CD14-positive monocyte (primary cell): Measurements from ENCODE around the gene SLC31A1. TPM values are rescaled to one million over a fixed set of nuclear protein-coding genes. Genes with fewer than 3 reads are reported as not detected.

Experiments used
- DNase-seq, 3 donors: peaks; one replicate each; pipeline ENCODE4 v3.0.0-alpha.2; 2011 to 2022
- H2AFZ ChIP-seq: 2 replicates; pipeline ENCODE4 v1.6.0; 2012; ENCODE audit warnings: mild to moderate bottlenecking, low read depth, low read length, inconsistent platforms; ENCODE audit not compliant: insufficient read depth, poor library complexity, severe bottlenecking
- H3K27ac ChIP-seq, 2 donors: 1 replicate in 1 of 2; 2 replicates in 1 of 2; pipeline ENCODE4 v1.5.1; 2012 to 2013; ENCODE audit warnings: low read length in 2 of 2, control low read depth in 1 of 2, inconsistent platforms in 1 of 2, low read depth in 1 of 2, mild to moderate bottlenecking in 1 of 2
- H3K27me3 ChIP-seq, 2 donors: one replicate each; pipeline versions ENCODE4 v1.6.0 to v1.6.1; 2011 to 2013; ENCODE audit warnings: low read length in 2 of 2; ENCODE audit not compliant: control insufficient read depth in 2 of 2, insufficient read depth in 2 of 2
- H3K36me3 ChIP-seq, 2 donors: replicated peaks in 1 of 2; 1 replicate in 1 of 2; 2 replicates in 1 of 2; pipeline versions ENCODE4 v1.5.1 to v1.6.1; 2012 to 2013; ENCODE audit warnings: low read length in 2 of 2, control low read depth in 1 of 2, inconsistent platforms in 1 of 2, mild to moderate bottlenecking in 1 of 2; ENCODE audit not compliant: insufficient read depth in 2 of 2, control insufficient read depth in 1 of 2
- H3K4me1 ChIP-seq, 2 donors: 1 replicate in 1 of 2; 2 replicates in 1 of 2; pipeline versions ENCODE4 v1.5.1 to v1.6.1; 2012 to 2013; ENCODE audit warnings: low read length in 2 of 2, control low read depth in 1 of 2, inconsistent platforms in 1 of 2, mild to moderate bottlenecking in 1 of 2, moderate library complexity in 1 of 2; ENCODE audit not compliant: insufficient read depth in 2 of 2, control insufficient read depth in 1 of 2
- H3K4me2 ChIP-seq: replicated peaks from 2 replicates; pipeline ENCODE3; 2012; ENCODE audit warnings: low read length, moderate library complexity, mild to moderate bottlenecking; ENCODE audit not compliant: poor library complexity, severe bottlenecking; ENCODE audit errors: extremely low read depth
- H3K4me3 ChIP-seq, 3 experiments: fragments of 200-600 bp in 1 of 3; sonication (generic) in 1 of 3; replicated peaks in 1 of 3; 1 replicate in 2 of 3; 2 replicates in 1 of 3; pipeline ENCODE4 v1.5.1; 2011 to 2013; ENCODE audit warnings: low read length in 3 of 3, mild to moderate bottlenecking in 3 of 3, control low read depth in 2 of 3, low read depth in 2 of 3, inconsistent platforms in 1 of 3, moderate library complexity in 1 of 3
- H3K79me2 ChIP-seq: 2 replicates; pipeline ENCODE4 v1.6.0; 2012; ENCODE audit warnings: mild to moderate bottlenecking, control low read depth, inconsistent platforms, low read length, moderate library complexity; ENCODE audit not compliant: insufficient read depth
- H3K9ac ChIP-seq: 2 replicates; pipeline ENCODE4 v1.6.0; 2017; ENCODE audit warnings: low read length, mild to moderate bottlenecking; ENCODE audit not compliant: insufficient read depth, poor library complexity, severe bottlenecking
- H3K9me3 ChIP-seq, 2 donors: replicated peaks in 1 of 2; 1 replicate in 1 of 2; 2 replicates in 1 of 2; pipeline versions ENCODE4 v1.5.1 to v1.6.1; 2012 to 2013; ENCODE audit warnings: low read length in 2 of 2, control low read depth in 1 of 2; ENCODE audit not compliant: control insufficient read depth in 1 of 2, insufficient read depth in 1 of 2
- H4K20me1 ChIP-seq: 2 replicates; pipeline ENCODE4 v1.6.0; 2012; ENCODE audit warnings: mild to moderate bottlenecking, low read length, control low read depth, moderate library complexity; ENCODE audit not compliant: insufficient read depth
- H3K27ac Mint-ChIP-seq, 7 donors: one replicate each; pipeline ENCODE4 v1.8.0; 2020; ENCODE audit warnings: mild to moderate bottlenecking in 7 of 7, mixed read lengths in 7 of 7, moderate library complexity in 6 of 7, inconsistent platforms in 2 of 7
- H3K27me3 Mint-ChIP-seq, 3 donors: one replicate each; pipeline ENCODE4 v1.8.0; 2021 to 2022; ENCODE audit warnings: low read depth in 3 of 3, mild to moderate bottlenecking in 3 of 3, mixed read lengths in 3 of 3, moderate library complexity in 3 of 3, inconsistent platforms in 1 of 3
- H3K36me3 Mint-ChIP-seq, 2 donors: one replicate each; pipeline ENCODE4 v1.8.0; 2020; ENCODE audit warnings: mixed read lengths in 2 of 2, inconsistent platforms in 1 of 2, mild to moderate bottlenecking in 1 of 2
- H3K4me1 Mint-ChIP-seq: one replicate; pipeline ENCODE4 v1.8.0; 2020; ENCODE audit warnings: mild to moderate bottlenecking, mixed read lengths
- H3K4me3 Mint-ChIP-seq, 2 donors: one replicate each; pipeline ENCODE4 v1.8.0; 2020; ENCODE audit warnings: mild to moderate bottlenecking in 2 of 2, mixed read lengths in 2 of 2, moderate library complexity in 1 of 2
- H3K9me3 Mint-ChIP-seq, 7 donors: one replicate each; pipeline ENCODE4 v1.8.0; 2020 to 2022; ENCODE audit warnings: mixed read lengths in 7 of 7, mild to moderate bottlenecking in 6 of 7, moderate library complexity in 6 of 7, inconsistent platforms in 2 of 7
- WGBS: methylation state at CpG from one replicate; pipeline ENCODE4 v1.1.5; 2013; ENCODE audit warnings: missing lambda C conversion rate; ENCODE audit not compliant: insufficient coverage; 5-methylcytosine and 5-hydroxymethylcytosine counted together
- intact Hi-C, 2 donors: fragments of 100-400 bp; cut with micrococcal nuclease; formaldehyde crosslinking; loops; one replicate each; pipeline versions ENCODE4 v1.15.0 to v1.15.1; 2023
- polyA plus RNA-seq, 3 donors: library from polyadenylated mRNA; depleted of rRNA in 1 of 3; unstranded in 2 of 3; stranded (reverse) in 1 of 3; fragments of 300-500 nt in 2 of 3; fragments of >200 nt in 1 of 3; fragmentation: Illumina TruSeq in 2 of 3; gene quantifications; 1 replicate in 2 of 3; 2 replicates in 1 of 3; pipeline ENCODE4 v1.2.3, GENCODE V29; 2012 to 2021
- TF ChIP-seq, protein P1 (sequence below): fragments of 200-600 bp; IDR thresholded peaks from one replicate; pipeline ENCODE4 v1.8.0; 2022; ENCODE audit warnings: antibody characterized with exemption, mild to moderate bottlenecking

The SLC31A1 gene
- polyA plus RNA-seq, 3 donors: 20.4 to 49.0 (median 38.8) TPM

DNA sequence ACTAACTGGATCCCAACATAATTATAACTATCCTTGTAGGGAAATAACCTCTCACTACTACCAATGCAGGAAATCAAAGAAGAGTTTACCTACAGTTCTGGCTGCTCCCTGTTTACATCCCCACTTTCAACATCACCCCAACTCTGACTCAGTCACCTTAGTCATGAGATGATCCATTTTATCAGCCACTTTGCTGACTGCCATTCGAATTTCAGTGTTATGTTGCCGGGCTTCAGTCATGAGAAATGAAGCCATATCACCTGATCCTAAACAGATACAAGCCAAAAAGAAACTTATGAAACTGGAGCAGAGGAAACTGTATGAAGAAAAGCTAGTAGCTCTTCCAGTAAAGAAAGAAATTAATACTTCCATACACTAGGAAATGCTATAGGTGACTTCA, 36.8 kb upstream of the SLC31A1 start:
- Histone ChIP-seq H3K4me2 (no peak overlapping the region), H4K20me1 (peaks cover 30% of the 10 kb centered on the region), H3K9me3 (no peaks in the 10 kb centered on the region), H3K4me1 (peaks cover 30 to 39% of the 10 kb centered on the region in 2 donors), H3K79me2 (peaks cover 69% of the 10 kb centered on the region), H3K9ac (no peak overlapping the region), H3K36me3 (peaks cover 78% of the 10 kb centered on the region in 2 donors), H3K27ac (peak overlapping the region in 1 of 2 donors; percentile 92), H3K4me3 (no peak overlapping the region), H2AFZ (no peak overlapping the region), H3K27me3 (no peaks in the 10 kb centered on the region)
- no peaks in the 10 kb centered on the region for H3K27me3 Mint-ChIP-seq
- peaks cover 46% of the 10 kb centered on the region for H3K4me1 Mint-ChIP-seq
- DNase-seq: peak in 2 of 3 donors; percentile 15 to 58
- H3K36me3 Mint-ChIP-seq: peaks cover 79% of the 10 kb centered on the region in 2 donors
- H3K9me3 Mint-ChIP-seq: no peaks in the 10 kb centered on the region
- no CpG with 5 or more reads among the region's 2 CpGs for WGBS
- H3K27ac Mint-ChIP-seq: peak overlapping the region in 6 of 7 donors; percentile 1 to 86 (median 42)
- H3K4me3 Mint-ChIP-seq: no peak overlapping the region
- intact Hi-C loops: no loop called here
- TF ChIP-seq, protein P1, sequence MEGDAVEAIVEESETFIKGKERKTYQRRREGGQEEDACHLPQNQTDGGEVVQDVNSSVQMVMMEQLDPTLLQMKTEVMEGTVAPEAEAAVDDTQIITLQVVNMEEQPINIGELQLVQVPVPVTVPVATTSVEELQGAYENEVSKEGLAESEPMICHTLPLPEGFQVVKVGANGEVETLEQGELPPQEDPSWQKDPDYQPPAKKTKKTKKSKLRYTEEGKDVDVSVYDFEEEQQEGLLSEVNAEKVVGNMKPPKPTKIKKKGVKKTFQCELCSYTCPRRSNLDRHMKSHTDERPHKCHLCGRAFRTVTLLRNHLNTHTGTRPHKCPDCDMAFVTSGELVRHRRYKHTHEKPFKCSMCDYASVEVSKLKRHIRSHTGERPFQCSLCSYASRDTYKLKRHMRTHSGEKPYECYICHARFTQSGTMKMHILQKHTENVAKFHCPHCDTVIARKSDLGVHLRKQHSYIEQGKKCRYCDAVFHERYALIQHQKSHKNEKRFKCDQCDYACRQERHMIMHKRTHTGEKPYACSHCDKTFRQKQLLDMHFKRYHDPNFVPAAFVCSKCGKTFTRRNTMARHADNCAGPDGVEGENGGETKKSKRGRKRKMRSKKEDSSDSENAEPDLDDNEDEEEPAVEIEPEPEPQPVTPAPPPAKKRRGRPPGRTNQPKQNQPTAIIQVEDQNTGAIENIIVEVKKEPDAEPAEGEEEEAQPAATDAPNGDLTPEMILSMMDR: no peak

DNA sequence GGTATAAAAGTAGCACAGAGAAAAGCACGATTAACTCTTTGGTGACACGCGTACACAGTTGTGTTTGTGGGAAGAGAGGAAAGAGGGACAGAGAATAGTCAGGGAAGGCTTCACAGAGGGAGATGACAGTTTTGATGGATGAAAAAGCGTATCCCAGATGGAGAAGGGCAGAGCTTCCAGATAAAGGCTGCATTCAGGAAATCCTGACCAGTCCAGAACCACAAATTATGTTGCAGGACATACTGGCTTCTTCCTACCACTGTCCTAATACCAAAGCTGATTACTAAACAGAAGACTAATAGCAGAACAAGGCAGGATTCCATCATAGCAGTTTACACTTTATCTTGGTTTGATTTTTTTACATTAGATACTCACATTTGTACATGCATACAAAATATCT, 36.1 kb upstream of the SLC31A1 start:
- peaks cover 51% of the 10 kb centered on the region for H3K4me1 Mint-ChIP-seq

More for the DNA sequence above, 36.1 kb upstream of the SLC31A1 start:
- no peaks in the 10 kb centered on the region for H3K9me3 ChIP-seq
- H2AFZ ChIP-seq: no peak overlapping the region
- no peak for DNase-seq
- no peaks in the 10 kb centered on the region for H3K27me3 ChIP-seq
- H3K9ac ChIP-seq: no peak overlapping the region
- no peak overlapping the region for H3K4me2 ChIP-seq
- no peak overlapping the region for H3K4me3 Mint-ChIP-seq
- WGBS: 97% methylated on average over 3 of the region's 4 CpGs
- no peaks in the 10 kb centered on the region for H3K9me3 Mint-ChIP-seq
- H3K27ac Mint-ChIP-seq: peak overlapping the region in 4 of 7 donors; percentile 30 to 86 (median 72)
- peaks cover 24% of the 10 kb centered on the region for H4K20me1 ChIP-seq
- peak overlapping the region in 1 of 2 donors; percentile 92 for H3K27ac ChIP-seq
- peaks cover 78 to 79% of the 10 kb centered on the region in 2 donors for H3K36me3 Mint-ChIP-seq
- H3K4me1 ChIP-seq: peaks cover 34 to 46% of the 10 kb centered on the region in 2 donors
- H3K27me3 Mint-ChIP-seq: no peaks in the 10 kb centered on the region
- no peak overlapping the region for H3K4me3 ChIP-seq
- TF ChIP-seq, protein P1: no peak
- H3K36me3 ChIP-seq: peaks cover 75 to 76% of the 10 kb centered on the region in 2 donors
- intact Hi-C loops: loop anchor here (5.0 kb wide), 1 partner anchor 33 kb away; the partner anchor contains the start of gene SLC31A2 (in 2 of the 2)
- peaks cover 71% of the 10 kb centered on the region for H3K79me2 ChIP-seq
